RWPE2 (cell line): ENCODE results near the gene LAMA1.

ENCODE experiments used
- ATAC-seq: fragments of 200-7000 bp; cut with Tn5 transposase; 3 replicates; pipeline ENCODE4 v1.9.1; 2021; ENCODE audit warnings: low read depth
- DNase-seq: peaks from one replicate; pipeline ENCODE4 v3.0.0-alpha.2; 2020; ENCODE audit warnings: low spot score
- H3K27ac ChIP-seq: fragments of 450-650 bp; 2 replicates; pipeline ENCODE4 v1.5.1; 2017; ENCODE audit warnings: mild to moderate bottlenecking; ENCODE audit not compliant: poor library complexity, severe bottlenecking
- H3K27me3 ChIP-seq: fragments of 250-450 bp; sonication (Bioruptor Pico); 2 replicates; pipeline ENCODE4 v1.5.1; 2021; ENCODE audit warnings: mild to moderate bottlenecking, moderate library complexity; ENCODE audit not compliant: insufficient read depth, poor library complexity, severe bottlenecking
- H3K36me3 ChIP-seq: fragments of 250-450 bp; sonication (Bioruptor Pico); 2 replicates; pipeline ENCODE4 v1.5.1; 2020; ENCODE audit warnings: low read depth, mild to moderate bottlenecking, moderate library complexity
- H3K4me1 ChIP-seq: fragments of 250-450 bp; sonication (Bioruptor Pico); 2 replicates; pipeline ENCODE4 v1.5.1; 2021; ENCODE audit warnings: mild to moderate bottlenecking, moderate library complexity; ENCODE audit not compliant: insufficient read depth, poor library complexity, severe bottlenecking
- H3K4me3 ChIP-seq: fragments of 250-450 bp; sonication (Bioruptor Pico); 2 replicates; pipeline ENCODE4 v1.5.1; 2021; ENCODE audit warnings: mild to moderate bottlenecking, moderate library complexity; ENCODE audit not compliant: severe bottlenecking
- H3K9me3 ChIP-seq: fragments of 250-450 bp; sonication (Bioruptor Pico); 2 replicates; pipeline ENCODE4 v1.5.1; 2021; ENCODE audit warnings: mild to moderate bottlenecking, moderate library complexity; ENCODE audit not compliant: severe bottlenecking
- TF ChIP-seq, protein P1 (sequence below): fragments of 450-650 bp; IDR thresholded peaks from one replicate; pipeline ENCODE4 v1.5.1; 2017; ENCODE audit warnings: mild to moderate bottlenecking, moderate library complexity; ENCODE audit not compliant: poor library complexity, severe bottlenecking

The LAMA1 gene

GRCh38 chr18:7049951-7050350 lies 67.6 kb downstream of the LAMA1 start:
- H3K27me3 ChIP-seq: no peaks in the 10 kb centered on the region
- H3K4me1 ChIP-seq: no peaks in the 10 kb centered on the region
- no peaks in the 10 kb centered on the region for H3K9me3 ChIP-seq
- no peak overlapping the region for H3K27ac ChIP-seq
- ATAC-seq (no peak), DNase-seq (no peak)
- H3K4me3 ChIP-seq: no peak overlapping the region
- TF ChIP-seq, protein P1, sequence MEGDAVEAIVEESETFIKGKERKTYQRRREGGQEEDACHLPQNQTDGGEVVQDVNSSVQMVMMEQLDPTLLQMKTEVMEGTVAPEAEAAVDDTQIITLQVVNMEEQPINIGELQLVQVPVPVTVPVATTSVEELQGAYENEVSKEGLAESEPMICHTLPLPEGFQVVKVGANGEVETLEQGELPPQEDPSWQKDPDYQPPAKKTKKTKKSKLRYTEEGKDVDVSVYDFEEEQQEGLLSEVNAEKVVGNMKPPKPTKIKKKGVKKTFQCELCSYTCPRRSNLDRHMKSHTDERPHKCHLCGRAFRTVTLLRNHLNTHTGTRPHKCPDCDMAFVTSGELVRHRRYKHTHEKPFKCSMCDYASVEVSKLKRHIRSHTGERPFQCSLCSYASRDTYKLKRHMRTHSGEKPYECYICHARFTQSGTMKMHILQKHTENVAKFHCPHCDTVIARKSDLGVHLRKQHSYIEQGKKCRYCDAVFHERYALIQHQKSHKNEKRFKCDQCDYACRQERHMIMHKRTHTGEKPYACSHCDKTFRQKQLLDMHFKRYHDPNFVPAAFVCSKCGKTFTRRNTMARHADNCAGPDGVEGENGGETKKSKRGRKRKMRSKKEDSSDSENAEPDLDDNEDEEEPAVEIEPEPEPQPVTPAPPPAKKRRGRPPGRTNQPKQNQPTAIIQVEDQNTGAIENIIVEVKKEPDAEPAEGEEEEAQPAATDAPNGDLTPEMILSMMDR: no peak
- H3K36me3 ChIP-seq: no peaks in the 10 kb centered on the region

DNA sequence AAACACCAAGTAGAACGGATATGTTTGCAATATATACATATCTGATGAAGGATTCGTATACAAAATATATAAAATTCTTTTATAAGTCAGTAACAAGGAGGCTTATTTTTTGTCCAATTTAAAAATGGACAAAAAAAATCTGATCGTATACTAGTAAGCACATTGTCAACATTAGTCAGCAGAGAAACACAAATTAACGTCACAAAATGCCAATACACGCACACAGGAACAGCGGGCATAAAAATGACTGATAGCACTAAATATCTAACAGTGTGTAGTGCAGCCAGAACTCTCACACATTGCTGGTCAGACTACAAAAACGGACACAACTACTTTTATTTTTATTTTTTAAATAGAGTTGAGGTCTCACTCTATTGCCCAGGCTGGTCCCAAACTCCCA lies 69.5 kb downstream of the LAMA1 start:
- TF ChIP-seq, protein P1: no peak
- Histone ChIP-seq H3K4me3 (no peak overlapping the region), H3K9me3 (no peaks in the 10 kb centered on the region), H3K27me3 (no peaks in the 10 kb centered on the region), H3K27ac (no peak overlapping the region), H3K36me3 (no peaks in the 10 kb centered on the region), H3K4me1 (no peaks in the 10 kb centered on the region)
- DNase-seq: no peak
- ATAC-seq: no peak

GRCh38 chr18:7047336-7047735 lies 70.3 kb downstream of the LAMA1 start:
- Histone ChIP-seq H3K27ac (no peak overlapping the region), H3K4me3 (no peak overlapping the region), H3K9me3 (no peaks in the 10 kb centered on the region), H3K4me1 (no peaks in the 10 kb centered on the region), H3K36me3 (no peaks in the 10 kb centered on the region), H3K27me3 (no peaks in the 10 kb centered on the region)
- TF ChIP-seq, protein P1: no peak
- DNase-seq (no peak), ATAC-seq (no peak)

- peak overlapping the region; percentile 71 for H3K27ac ChIP-seq
- H3K27me3 ChIP-seq: no peaks in the 10 kb centered on the region
- H3K36me3 ChIP-seq: no peaks in the 10 kb centered on the region
- H3K4me3 ChIP-seq: no peak overlapping the region
- H3K4me1 ChIP-seq: peaks cover 9% of the 10 kb centered on the region
- DNase-seq: peak; percentile 89
- TF ChIP-seq, protein P1: peak; percentile 77
- no peaks in the 10 kb centered on the region for H3K9me3 ChIP-seq
- peak; percentile 91 for ATAC-seq
Observed at GRCh38 chr18:7038330-7038851, 79.2 kb downstream of the LAMA1 start.

- H3K27me3 ChIP-seq: no peaks in the 10 kb centered on the region
- peak overlapping the region; percentile 71 for H3K27ac ChIP-seq
- no peak for DNase-seq
- H3K9me3 ChIP-seq: no peaks in the 10 kb centered on the region
- no peak overlapping the region for H3K4me3 ChIP-seq
- no peaks in the 10 kb centered on the region for H3K36me3 ChIP-seq
- H3K4me1 ChIP-seq: peaks cover 9% of the 10 kb centered on the region
- ATAC-seq: no peak
- TF ChIP-seq, protein P1: no peak
Observed at GRCh38 chr18:7037470-7037869, 80.1 kb downstream of the LAMA1 start.
